Activated T-cell treated with anti-CD3 and anti-CD28 coated beads, Interleukin-2, amount 50 U/mL, for 24 hours (primary cell): ENCODE results near the gene RTN4.

Source experiments
- DNase-seq: peaks from one replicate; pipeline ENCODE4 v3.0.0-alpha.2; 2020
- H3K27ac Mint-ChIP-seq: 2 replicates; pipeline ENCODE4 v1.8.0; 2020; ENCODE audit warnings: mild to moderate bottlenecking, mixed read lengths
- H3K27me3 Mint-ChIP-seq: 2 replicates; pipeline ENCODE4 v1.8.0; 2020; ENCODE audit warnings: mixed read lengths
- H3K36me3 Mint-ChIP-seq: 2 replicates; pipeline ENCODE4 v1.8.0; 2020; ENCODE audit warnings: low read depth, mixed read lengths
- H3K4me1 Mint-ChIP-seq: 2 replicates; pipeline ENCODE4 v1.8.0; 2020; ENCODE audit warnings: low read depth, mixed read lengths
- H3K4me3 Mint-ChIP-seq: 2 replicates; pipeline ENCODE4 v1.8.0; 2020; ENCODE audit warnings: mild to moderate bottlenecking, moderate library complexity, mixed read lengths
- H3K9me3 Mint-ChIP-seq: 2 replicates; pipeline ENCODE4 v1.8.0; 2020; ENCODE audit warnings: mixed read lengths

RTN4 gene

DNA sequence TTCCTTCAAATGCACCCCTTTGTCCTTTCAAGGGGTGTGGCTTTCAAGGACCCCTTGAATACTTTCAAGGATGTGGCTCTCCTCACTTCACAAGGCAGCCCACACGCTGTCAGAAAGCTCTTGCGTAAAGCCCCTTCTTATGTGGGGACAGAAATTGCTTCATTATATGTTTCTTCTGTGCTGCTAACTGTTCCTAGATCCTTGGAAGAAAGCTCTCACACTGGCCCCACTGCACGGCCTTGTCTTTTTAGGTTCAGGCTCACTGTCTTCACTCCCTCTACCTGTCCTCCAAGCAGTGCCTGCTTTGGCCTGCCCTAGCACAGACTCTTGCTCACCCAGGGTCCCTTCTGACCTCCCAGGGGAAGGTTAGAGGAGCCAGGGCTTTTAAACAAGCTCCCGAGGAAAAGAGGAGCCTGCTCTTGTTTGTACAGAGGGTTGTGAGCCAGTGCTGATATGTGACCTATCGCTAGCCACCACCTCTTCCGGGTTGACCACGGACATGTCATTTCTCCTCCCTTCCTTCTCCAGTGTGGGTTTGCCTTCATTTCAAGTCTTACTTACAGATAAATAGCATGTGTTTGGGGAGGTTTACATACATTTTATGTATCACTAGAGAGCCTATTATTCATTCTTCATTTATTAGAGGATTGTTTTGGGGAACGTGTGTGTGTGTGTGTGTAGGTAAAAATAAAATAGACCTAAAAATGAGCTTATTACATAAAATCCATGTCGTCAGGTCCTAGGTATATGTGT lies 94.7 kb downstream of the RTN4 start:
- no peak overlapping the region for H3K4me3 Mint-ChIP-seq

DNA sequence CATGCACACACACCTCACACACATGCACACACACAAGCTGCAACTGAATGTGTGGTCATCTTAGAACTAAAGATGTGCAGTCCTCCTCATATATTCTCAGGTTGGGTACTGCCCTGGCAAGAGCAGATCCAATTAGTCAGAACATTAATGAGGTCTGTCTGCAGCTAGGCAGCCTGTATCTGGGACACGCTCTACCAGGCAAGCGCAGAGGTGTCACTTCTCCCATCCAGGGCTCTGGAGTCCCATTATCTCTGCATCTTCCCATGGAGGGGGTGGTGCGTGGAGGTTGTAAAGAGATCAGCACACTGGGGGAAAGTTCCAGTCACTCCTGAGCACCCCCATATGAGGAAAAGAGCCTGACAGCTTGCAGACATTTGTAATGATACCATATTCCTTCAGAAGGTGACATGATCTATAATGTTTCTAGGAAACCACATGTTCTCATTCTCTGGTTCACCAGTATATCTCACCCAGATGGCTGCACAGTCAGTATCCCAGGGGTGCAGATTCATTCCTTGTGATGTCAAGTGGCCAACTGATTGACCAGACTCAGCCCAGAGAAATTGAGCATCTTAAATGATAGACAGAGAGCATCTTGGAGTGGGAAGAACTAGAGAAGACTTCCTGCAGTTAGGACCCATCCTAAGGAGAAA lies 95.4 kb downstream of the RTN4 start:
- Mint-ChIP-seq H3K27ac (no peak overlapping the region), H3K9me3 (no peaks in the 10 kb centered on the region), H3K4me3 (no peak overlapping the region), H3K4me1 (peaks cover 8% of the 10 kb centered on the region), H3K27me3 (no peaks in the 10 kb centered on the region), H3K36me3 (no peaks in the 10 kb centered on the region)
- no peak for DNase-seq

More for the DNA sequence above, 94.7 kb downstream of the RTN4 start:
- H3K27ac Mint-ChIP-seq = no peak overlapping the region
- no peaks in the 10 kb centered on the region for H3K27me3 Mint-ChIP-seq
- no peaks in the 10 kb centered on the region for H3K36me3 Mint-ChIP-seq
- DNase-seq = no peak
- peaks cover 8% of the 10 kb centered on the region for H3K4me1 Mint-ChIP-seq
- H3K9me3 Mint-ChIP-seq = no peaks in the 10 kb centered on the region

DNA sequence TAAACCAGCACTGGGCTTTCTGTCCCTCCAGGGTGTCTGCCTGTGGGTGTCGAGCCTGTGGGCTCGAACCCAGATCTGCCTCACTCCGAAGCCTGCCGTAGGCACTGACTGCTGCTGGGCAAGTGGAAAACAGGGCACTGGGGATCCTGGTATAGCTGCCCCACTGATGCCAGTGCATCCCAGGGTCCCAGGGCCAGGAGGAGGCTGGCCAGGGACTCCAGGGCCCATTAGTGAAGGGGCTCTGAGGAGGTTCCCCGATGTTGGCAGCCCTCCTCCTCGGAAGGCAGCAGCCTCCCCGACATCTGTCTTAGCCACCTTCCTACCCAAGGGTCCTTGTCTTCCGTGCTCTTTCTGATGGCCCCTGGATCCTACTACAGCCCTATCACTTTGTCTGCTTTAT lies 96.1 kb downstream of the RTN4 start:
- no peak overlapping the region for H3K27ac Mint-ChIP-seq

DNA sequence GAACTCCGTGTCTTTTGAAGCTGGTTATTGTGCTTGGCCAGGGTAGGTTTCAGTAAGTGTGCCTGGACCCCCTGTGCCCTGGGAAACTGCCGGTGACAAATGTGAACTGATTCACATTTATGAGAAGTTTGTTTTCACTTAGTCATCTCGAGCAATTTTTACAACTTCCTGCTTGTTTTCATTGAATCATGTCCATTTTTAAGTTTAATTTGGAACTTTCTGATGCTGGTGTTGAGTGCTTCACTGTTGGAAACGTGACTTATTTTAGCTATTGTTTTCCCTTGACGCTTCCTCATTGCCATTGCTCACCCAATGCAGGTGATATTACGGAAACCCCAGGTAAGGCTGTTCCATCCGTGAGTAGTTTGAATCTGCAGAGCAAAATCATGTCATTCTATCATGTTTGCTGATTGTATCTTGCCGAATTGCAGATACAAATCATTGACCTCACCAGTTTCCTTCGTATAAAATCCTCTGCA lies 97.2 kb downstream of the RTN4 start:
- H3K27me3 Mint-ChIP-seq = no peaks in the 10 kb centered on the region
- H3K27ac Mint-ChIP-seq = no peak overlapping the region
- no peak overlapping the region for H3K4me3 Mint-ChIP-seq
- peaks cover 8% of the 10 kb centered on the region for H3K4me1 Mint-ChIP-seq
- H3K36me3 Mint-ChIP-seq = no peaks in the 10 kb centered on the region
- DNase-seq = no peak
- H3K9me3 Mint-ChIP-seq = no peaks in the 10 kb centered on the region

More for the DNA sequence above, 96.1 kb downstream of the RTN4 start:
- DNase-seq = no peak
- Mint-ChIP-seq H3K9me3 (no peaks in the 10 kb centered on the region), H3K36me3 (no peaks in the 10 kb centered on the region), H3K4me1 (peaks cover 8% of the 10 kb centered on the region), H3K27me3 (no peaks in the 10 kb centered on the region), H3K4me3 (no peak overlapping the region)

DNA sequence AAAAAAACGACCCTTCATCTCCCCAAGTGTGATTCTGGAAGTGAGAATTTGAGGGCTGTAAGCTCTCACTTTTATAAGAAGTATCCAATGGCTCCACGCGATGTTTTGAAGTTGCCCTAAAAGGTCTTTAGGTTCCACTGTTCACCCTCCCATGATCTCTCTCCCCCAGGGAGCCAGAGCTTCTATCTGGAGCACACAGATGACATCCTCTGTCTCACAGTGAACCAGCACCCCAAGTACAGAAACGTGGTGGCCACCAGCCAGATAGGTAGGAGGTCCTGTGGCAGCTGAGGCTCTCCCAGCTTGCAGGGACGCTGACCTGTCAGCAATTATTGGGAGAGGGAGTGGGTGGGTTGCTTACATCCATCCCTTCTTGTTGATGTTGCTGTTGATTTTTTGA lies 97.8 kb downstream of the RTN4 start:
- Mint-ChIP-seq H3K9me3 (no peaks in the 10 kb centered on the region), H3K27me3 (no peaks in the 10 kb centered on the region), H3K36me3 (no peaks in the 10 kb centered on the region), H3K4me1 (peaks cover 8% of the 10 kb centered on the region), H3K4me3 (no peak overlapping the region), H3K27ac (no peak overlapping the region)
- no peak for DNase-seq

DNA sequence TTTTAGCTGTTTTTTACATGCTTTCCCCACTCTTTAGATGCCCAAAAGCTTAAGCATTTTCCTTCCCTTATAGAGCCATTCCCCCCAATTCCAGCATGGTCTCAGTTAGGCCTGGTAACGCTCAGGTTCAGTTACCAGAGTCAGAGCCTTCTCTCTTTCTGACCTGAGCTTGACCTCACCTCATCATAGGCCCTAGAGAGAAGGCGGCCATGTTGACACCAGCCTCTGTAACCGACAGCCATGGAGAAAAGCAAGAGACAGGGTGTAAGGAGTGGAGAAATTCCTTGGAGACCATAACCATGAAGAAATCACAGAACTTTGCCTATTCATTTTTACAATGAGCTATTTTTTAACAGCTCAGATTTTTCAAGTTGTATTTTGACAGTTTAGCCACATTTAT lies 99.4 kb downstream of the RTN4 start:
- Mint-ChIP-seq H3K27ac (no peak overlapping the region), H3K36me3 (no peaks in the 10 kb centered on the region), H3K9me3 (no peaks in the 10 kb centered on the region), H3K4me1 (peaks cover 10% of the 10 kb centered on the region), H3K4me3 (no peak overlapping the region), H3K27me3 (no peaks in the 10 kb centered on the region)
- DNase-seq = no peak

DNA sequence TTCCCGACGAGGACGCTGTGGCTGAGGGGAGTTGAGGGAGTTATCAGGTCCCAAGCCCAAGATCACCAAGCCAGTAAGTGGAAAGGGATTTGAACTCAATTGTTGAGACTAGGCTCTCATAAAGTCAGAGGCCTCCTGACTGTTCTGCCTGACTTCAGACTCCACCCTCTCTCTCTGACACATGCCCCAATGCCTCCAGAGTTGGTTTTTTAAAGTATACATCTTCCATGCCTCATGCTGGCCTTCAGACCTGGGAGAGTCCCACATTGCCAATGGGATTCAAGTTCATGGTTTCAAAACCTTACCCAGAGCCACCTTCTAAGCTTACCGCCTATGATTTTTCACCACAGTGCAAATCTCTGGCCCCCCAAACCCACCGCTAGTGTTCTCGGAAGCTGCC lies 100.8 kb downstream of the RTN4 start:
- no peak overlapping the region for H3K4me3 Mint-ChIP-seq
- no peak for DNase-seq
- H3K27me3 Mint-ChIP-seq = no peaks in the 10 kb centered on the region
- no peak overlapping the region for H3K27ac Mint-ChIP-seq
- H3K9me3 Mint-ChIP-seq = no peaks in the 10 kb centered on the region
- peaks cover 17% of the 10 kb centered on the region for H3K4me1 Mint-ChIP-seq
- no peaks in the 10 kb centered on the region for H3K36me3 Mint-ChIP-seq

DNA sequence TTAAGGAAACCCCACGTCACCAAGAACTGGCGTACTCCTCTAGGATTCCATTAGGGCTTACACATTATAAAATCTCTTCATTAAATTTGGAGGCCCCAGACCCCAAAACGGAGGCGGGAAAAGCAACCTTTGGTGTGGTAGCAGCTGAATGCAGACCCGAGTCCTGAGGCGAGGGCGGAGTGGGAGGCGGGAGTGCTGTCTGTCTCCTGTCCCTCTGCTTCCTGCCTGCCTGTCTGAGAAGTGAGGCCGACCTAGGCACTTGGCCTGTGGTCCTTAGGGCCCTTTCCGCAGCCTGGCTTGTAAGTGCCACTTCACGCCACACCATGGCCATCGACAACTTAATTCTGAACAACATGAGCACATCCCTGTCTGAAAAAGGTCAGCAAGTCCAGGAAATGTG lies 102.1 kb downstream of the RTN4 start:
- Mint-ChIP-seq H3K4me3 (no peak overlapping the region), H3K9me3 (no peaks in the 10 kb centered on the region), H3K27me3 (no peaks in the 10 kb centered on the region), H3K36me3 (no peaks in the 10 kb centered on the region), H3K27ac (no peak overlapping the region), H3K4me1 (peaks cover 15% of the 10 kb centered on the region)
- no peak for DNase-seq

DNA sequence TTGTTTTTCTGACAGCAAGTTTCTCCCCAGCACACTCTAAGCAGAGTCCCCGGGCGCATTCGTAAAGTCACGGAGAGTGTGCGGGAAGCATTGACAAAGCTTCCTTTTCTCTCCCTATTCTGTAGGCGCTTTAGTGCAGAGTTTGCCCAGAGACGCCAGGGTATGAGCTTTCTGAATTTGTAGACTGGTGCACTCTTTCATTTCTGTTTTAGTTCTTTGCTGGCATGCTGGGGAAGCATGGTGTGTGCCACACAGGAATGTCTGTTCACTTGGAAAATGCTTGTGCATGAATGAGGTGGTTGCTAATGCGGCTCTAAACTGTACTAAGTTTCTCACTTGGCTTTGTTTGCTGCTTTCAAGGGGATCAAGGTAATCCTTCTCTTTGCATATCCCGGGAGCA lies 102.6 kb downstream of the RTN4 start:
- Mint-ChIP-seq H3K27me3 (no peaks in the 10 kb centered on the region), H3K9me3 (no peaks in the 10 kb centered on the region), H3K4me1 (peaks cover 10% of the 10 kb centered on the region), H3K27ac (no peak overlapping the region), H3K4me3 (no peak overlapping the region), H3K36me3 (no peaks in the 10 kb centered on the region)
- DNase-seq = no peak

DNA sequence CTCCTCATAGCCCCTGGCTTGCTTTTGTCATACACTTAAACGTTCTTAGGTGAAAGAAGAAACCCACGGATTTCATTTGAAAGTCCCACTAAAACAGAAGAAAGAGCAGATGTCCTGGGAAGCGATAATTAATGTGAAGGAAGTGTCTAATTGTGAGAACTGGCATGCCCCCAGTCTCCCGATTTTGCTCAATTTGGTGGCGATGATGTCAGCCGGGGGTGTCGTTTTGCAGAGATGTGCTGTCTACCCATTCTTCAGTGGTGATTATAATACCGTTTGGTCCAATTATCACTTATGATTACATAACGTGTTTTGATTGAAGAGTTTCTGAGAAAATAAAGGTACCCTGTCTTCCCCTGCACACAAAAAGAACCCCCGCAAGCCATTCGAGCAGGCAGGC lies 103.1 kb downstream of the RTN4 start:
- no peaks in the 10 kb centered on the region for H3K9me3 Mint-ChIP-seq
- peaks cover 9% of the 10 kb centered on the region for H3K4me1 Mint-ChIP-seq
- no peaks in the 10 kb centered on the region for H3K36me3 Mint-ChIP-seq
- DNase-seq = no peak
- H3K27me3 Mint-ChIP-seq = no peaks in the 10 kb centered on the region
- no peak overlapping the region for H3K27ac Mint-ChIP-seq
- no peak overlapping the region for H3K4me3 Mint-ChIP-seq

DNA sequence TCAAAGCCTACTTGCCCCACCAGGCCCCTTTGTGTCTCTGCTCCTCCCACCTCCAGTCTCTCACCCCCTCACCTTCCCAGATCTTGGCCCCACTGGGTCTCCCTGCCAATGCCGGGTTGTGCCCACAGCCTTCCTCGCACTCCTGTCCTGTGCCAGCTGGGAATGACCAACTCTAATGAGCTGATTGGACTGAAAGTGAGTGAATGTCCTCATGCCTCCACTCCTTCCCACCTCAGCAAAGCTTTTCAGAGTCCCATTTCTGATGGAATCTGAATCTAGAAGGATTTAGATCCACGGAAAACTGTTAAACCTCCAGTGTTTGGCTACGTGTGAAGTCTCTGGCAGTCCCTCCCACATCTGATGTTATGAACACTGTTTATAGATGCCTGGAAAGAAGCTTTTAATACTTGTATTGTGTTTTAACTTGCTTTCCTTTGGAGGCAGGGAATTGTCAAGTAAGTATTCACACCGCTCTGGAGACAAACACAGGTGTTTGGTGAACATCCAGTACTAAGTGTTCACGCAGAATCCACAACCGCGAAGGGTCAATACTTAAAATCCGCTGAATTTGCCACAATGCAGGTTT lies 103.9 kb downstream of the RTN4 start:
- H3K9me3 Mint-ChIP-seq = no peaks in the 10 kb centered on the region
- H3K4me1 Mint-ChIP-seq = peaks cover 9% of the 10 kb centered on the region
- H3K27ac Mint-ChIP-seq = no peak overlapping the region
- no peak overlapping the region for H3K4me3 Mint-ChIP-seq
- no peaks in the 10 kb centered on the region for H3K36me3 Mint-ChIP-seq
- DNase-seq = no peak
- H3K27me3 Mint-ChIP-seq = no peaks in the 10 kb centered on the region

DNA sequence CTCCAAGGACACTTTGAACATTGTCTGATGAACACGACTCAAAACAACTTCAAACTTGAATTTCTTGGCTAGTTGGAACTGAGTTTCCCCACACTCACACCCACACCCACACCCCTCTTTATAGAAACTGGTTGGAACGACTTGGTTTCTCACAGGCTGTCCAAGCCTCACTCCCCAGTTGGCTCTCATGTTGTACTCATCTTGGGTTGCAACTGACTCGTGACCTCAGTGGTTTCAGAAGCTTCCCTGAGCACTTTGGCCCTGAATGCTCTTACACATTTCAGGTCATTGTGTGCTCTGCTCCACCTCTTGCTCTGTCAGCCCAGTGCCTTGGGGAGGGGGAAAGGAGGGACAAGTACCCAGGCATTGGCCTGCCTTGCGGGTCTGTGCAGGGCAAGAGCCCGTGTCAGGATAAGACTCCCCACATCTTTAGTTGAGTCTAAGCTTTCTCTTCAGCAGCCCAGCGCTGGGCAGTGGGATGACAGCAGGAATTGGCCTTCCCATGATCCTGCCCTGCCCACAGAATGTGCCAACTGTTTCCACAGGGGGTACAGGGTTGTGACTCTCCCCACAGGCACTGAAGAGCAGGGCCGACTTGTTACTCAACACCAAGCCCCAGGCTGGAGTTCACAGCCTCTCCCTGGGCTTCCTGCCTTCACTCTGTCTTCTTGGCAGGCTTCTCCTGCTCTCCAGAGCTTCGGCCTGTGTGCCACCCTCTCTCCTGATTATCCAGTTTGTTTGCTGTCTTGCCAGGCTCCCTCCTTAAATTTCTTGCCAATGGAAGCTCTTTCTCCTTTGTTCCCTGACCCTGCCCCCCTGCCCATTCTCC lies 104.6 kb downstream of the RTN4 start:
- peaks cover 9% of the 10 kb centered on the region for H3K4me1 Mint-ChIP-seq
- H3K9me3 Mint-ChIP-seq = no peaks in the 10 kb centered on the region
- no peaks in the 10 kb centered on the region for H3K36me3 Mint-ChIP-seq
- H3K27ac Mint-ChIP-seq = peak overlapping the region; percentile 42
- no peaks in the 10 kb centered on the region for H3K27me3 Mint-ChIP-seq
- no peak for DNase-seq
- no peak overlapping the region for H3K4me3 Mint-ChIP-seq

DNA sequence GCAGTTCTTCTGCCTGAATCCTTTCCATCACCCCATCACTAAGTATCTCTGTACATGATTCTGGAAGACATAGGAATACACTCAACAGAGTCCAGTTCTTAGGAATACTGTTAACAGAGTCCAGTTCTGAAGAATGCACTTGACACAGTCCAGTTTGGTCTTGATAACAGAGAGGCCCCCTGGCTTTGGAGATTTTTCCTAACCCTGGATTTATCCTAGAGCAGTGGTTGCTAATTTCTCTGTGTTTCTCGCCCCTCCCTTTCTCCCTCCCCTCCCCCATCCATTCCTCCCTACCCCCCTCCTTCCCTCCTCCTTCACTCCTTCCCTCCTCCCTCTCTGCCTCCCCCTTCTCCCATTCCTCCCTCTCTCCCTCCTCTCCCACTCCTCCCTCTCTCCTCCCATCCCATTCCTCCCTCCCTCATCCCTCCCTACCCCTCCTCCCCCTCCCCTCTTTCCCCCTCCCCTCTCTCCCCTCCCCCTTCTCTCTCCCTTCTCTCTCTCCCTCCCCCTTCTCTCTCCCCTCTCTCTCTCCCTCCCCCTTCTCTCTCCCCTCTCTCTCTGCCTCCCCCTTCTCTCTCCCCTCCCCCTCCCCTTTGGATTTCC lies 105.4 kb downstream of the RTN4 start:
- H3K4me1 Mint-ChIP-seq = peaks cover 9% of the 10 kb centered on the region
- no peak overlapping the region for H3K27ac Mint-ChIP-seq
- no peaks in the 10 kb centered on the region for H3K36me3 Mint-ChIP-seq
- H3K4me3 Mint-ChIP-seq = no peak overlapping the region
- no peaks in the 10 kb centered on the region for H3K9me3 Mint-ChIP-seq
- H3K27me3 Mint-ChIP-seq = no peaks in the 10 kb centered on the region
- DNase-seq = no peak

DNA sequence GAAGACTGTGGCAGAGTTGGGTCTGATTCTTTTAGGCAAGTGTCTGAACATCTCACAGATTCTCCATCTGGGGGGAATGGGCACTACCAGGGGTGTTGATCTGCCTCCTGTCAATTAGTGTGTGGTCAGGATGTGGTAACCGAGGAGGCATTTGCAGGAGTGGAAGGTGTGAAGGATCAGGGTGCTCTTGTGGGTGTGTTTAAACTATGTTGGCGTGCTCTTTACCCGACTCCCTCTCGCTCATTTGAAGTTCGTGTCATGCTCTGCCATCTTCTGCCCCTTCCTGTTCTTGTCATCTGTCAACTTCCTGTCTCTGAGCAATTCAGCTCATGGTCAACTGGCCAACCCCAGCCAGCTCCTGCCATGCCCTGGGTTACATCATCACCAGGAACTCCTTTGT lies 107.9 kb downstream of the RTN4 start:
- Mint-ChIP-seq H3K4me1 (peaks cover 9% of the 10 kb centered on the region), H3K27ac (no peak overlapping the region), H3K36me3 (no peaks in the 10 kb centered on the region), H3K9me3 (peaks cover 6% of the 10 kb centered on the region), H3K4me3 (no peak overlapping the region), H3K27me3 (no peaks in the 10 kb centered on the region)
- DNase-seq = peak; percentile 35
